ENCODE results near the gene LRRC8B. TPM values are rescaled to one million over a fixed set of nuclear protein-coding genes. Genes with fewer than 3 reads are reported as not detected.
"Not testable (repeated sequence)": the region's sequence is repeated elsewhere in the genome, so short reads cannot be mapped to it uniquely, and the experiment has no call there.

LRRC8B gene
- total RNA-seq, 1 experiment from 2014 or later, result 42.9 TPM

- peaks cover 26% of the 10 kb centered on the region for H3K36me3 Mint-ChIP-seq (ENCODE audit: insufficient read depth, unreplicated experiment)
- H3K4me3 Mint-ChIP-seq (ENCODE audit: low read depth, unreplicated experiment), result no peak overlapping the region
- CTCF ChIA-PET, result interaction anchor here (0.7 kb wide), 1 partner anchor 97 kb away, joined by 4 read pairs; no protein-coding TSS in a partner anchor
- DNase-seq, result no peak
- no peak for TF ChIP-seq CTCF (IDR thresholded peaks at IDR 0.05; ENCODE audit: unreplicated experiment)
- peaks cover 26% of the 10 kb centered on the region for H3K4me1 Mint-ChIP-seq (ENCODE audit: low read depth, unreplicated experiment)
- H3K27me3 Mint-ChIP-seq (ENCODE audit: unreplicated experiment), result no peaks in the 10 kb centered on the region
- no TSS peak for BruUV-seq (replicated peaks)
- intact Hi-C loops (cut with micrococcal nuclease; ENCODE audit: unreplicated experiment), result loop anchor here (2.0 kb wide), 1 partner anchor 23 kb away; no protein-coding TSS in a partner anchor
- H3K27ac Mint-ChIP-seq (ENCODE audit: unreplicated experiment), result no peak overlapping the region
- no peaks in the 10 kb centered on the region for H3K9me3 Mint-ChIP-seq (ENCODE audit: low read depth, unreplicated experiment)
These were observed 64.9 kb downstream of the LRRC8B start for GRCh38 chr1:89589515-89589914.

GRCh38 chr1:89590341-89591080, 65.9 kb downstream of the LRRC8B start:
- no peak for TF ChIP-seq CTCF (IDR thresholded peaks at IDR 0.05; ENCODE audit: unreplicated experiment)

GRCh38 chr1:89592861-89593302, 68.3 kb downstream of the LRRC8B start:
- H3K4me3 Mint-ChIP-seq (ENCODE audit: low read depth, unreplicated experiment); H3K27me3 Mint-ChIP-seq (ENCODE audit: unreplicated experiment); intact Hi-C loops (cut with micrococcal nuclease; ENCODE audit: unreplicated experiment); DNase-seq; H3K27ac Mint-ChIP-seq (ENCODE audit: unreplicated experiment); H3K9me3 Mint-ChIP-seq (ENCODE audit: low read depth, unreplicated experiment): not testable (repeated sequence)
- CTCF ChIA-PET, result interaction anchor here (0.7 kb wide), 1 partner anchor 825 kb away, joined by 4 read pairs; no protein-coding TSS in a partner anchor
- TSS peak; percentile 65 for BruUV-seq (replicated peaks)
- Mint-ChIP-seq H3K4me1 (ENCODE audit: low read depth, unreplicated experiment) (peaks cover 10% of the 10 kb centered on the region), H3K36me3 (ENCODE audit: insufficient read depth, unreplicated experiment) (peaks cover 18% of the 10 kb centered on the region)

More at GRCh38 chr1:89590341-89591080, 65.9 kb downstream of the LRRC8B start:
- Mint-ChIP-seq H3K27ac (ENCODE audit: unreplicated experiment) (no peak overlapping the region), H3K36me3 (ENCODE audit: insufficient read depth, unreplicated experiment) (peaks cover 20% of the 10 kb centered on the region), H3K4me1 (ENCODE audit: low read depth, unreplicated experiment) (peaks cover 26% of the 10 kb centered on the region), H3K27me3 (ENCODE audit: unreplicated experiment) (no peaks in the 10 kb centered on the region), H3K4me3 (ENCODE audit: low read depth, unreplicated experiment) (no peak overlapping the region), H3K9me3 (ENCODE audit: low read depth, unreplicated experiment) (no peaks in the 10 kb centered on the region)
- no peak for DNase-seq
- CTCF ChIA-PET, result interaction anchor here (0.7 kb wide), 1 partner anchor 96 kb away, joined by 4 read pairs; no protein-coding TSS in a partner anchor
- BruUV-seq (replicated peaks), result no TSS peak
- intact Hi-C loops (cut with micrococcal nuclease; ENCODE audit: unreplicated experiment), result no loop called here

- Mint-ChIP-seq H3K27me3 (ENCODE audit: unreplicated experiment) (no peaks in the 10 kb centered on the region), H3K36me3 (ENCODE audit: insufficient read depth, unreplicated experiment) (peaks cover 7% of the 10 kb centered on the region), H3K27ac (ENCODE audit: unreplicated experiment) (no peak overlapping the region), H3K4me3 (ENCODE audit: low read depth, unreplicated experiment) (no peak overlapping the region), H3K9me3 (ENCODE audit: low read depth, unreplicated experiment) (no peaks in the 10 kb centered on the region), H3K4me1 (ENCODE audit: low read depth, unreplicated experiment) (peaks cover 6% of the 10 kb centered on the region)
- no peak for TF ChIP-seq CTCF (IDR thresholded peaks at IDR 0.05; ENCODE audit: unreplicated experiment)
- DNase-seq, result no peak
- CTCF ChIA-PET, result no interaction called here
- no TSS peak for BruUV-seq (replicated peaks)
- intact Hi-C loops (cut with micrococcal nuclease; ENCODE audit: unreplicated experiment), result no loop called here
These were observed 69.6 kb downstream of the LRRC8B start for GRCh38 chr1:89594096-89594740.
